WTC11 (cell line): Measurements from ENCODE around the gene ACBD4. TPM values are rescaled to one million over a fixed set of nuclear protein-coding genes. Genes with fewer than 3 reads are reported as not detected.

Source experiments
- ATAC-seq: fragments of 200-7000 bp; cut with Tn5 transposase; 2 replicates; pipeline ENCODE4 v1.10.0; 2021; ENCODE audit warnings: mild to moderate bottlenecking, moderate library complexity
- CTCF ChIA-PET: fragments of 300-600 bp; sonication (Branson Sonifier 250); formaldehyde crosslinking; loops from one replicate; lab custom pipeline; 2021; ENCODE audit warnings: antibody characterized with exemption; lab: Charles Lee
- POLR2A ChIA-PET: fragments of 350-600 bp; sonication (Branson Sonifier 250); formaldehyde crosslinking; loops from one replicate; lab custom pipeline; 2021; ENCODE audit warnings: antibody characterized with exemption; lab: Charles Lee
- DNase-seq: peaks from one replicate; pipeline ENCODE4 v3.0.0; 2021; ENCODE audit warnings: low spot score
- H3K27ac Mint-ChIP-seq: 2 replicates; pipeline ENCODE4 v1.8.0; 2021; ENCODE audit warnings: mixed read lengths
- H3K27me3 Mint-ChIP-seq: 2 replicates; pipeline ENCODE4 v1.8.0; 2021; ENCODE audit warnings: low read depth, mild to moderate bottlenecking, moderate library complexity, mixed read lengths
- H3K36me3 Mint-ChIP-seq: 2 replicates; pipeline ENCODE4 v1.8.0; 2021; ENCODE audit warnings: mixed read lengths
- H3K4me1 Mint-ChIP-seq: 2 replicates; pipeline ENCODE4 v1.8.0; 2022; ENCODE audit warnings: mixed read lengths
- H3K4me3 Mint-ChIP-seq: 2 replicates; pipeline ENCODE4 v1.8.0; 2021; ENCODE audit warnings: mild to moderate bottlenecking, moderate library complexity, mixed read lengths
- H3K9me3 Mint-ChIP-seq: 2 replicates; pipeline ENCODE4 v1.8.0; 2021; ENCODE audit warnings: mixed read lengths
- ATF2 ChIP-seq: sonication (generic); formaldehyde crosslinking; IDR thresholded peaks from 2 replicates; pipeline ENCODE4 v1.8.1; 2022; ENCODE audit warnings: low read depth, missing genetic modification reagents, borderline replicate concordance
- ELF4 ChIP-seq: sonication (generic); formaldehyde crosslinking; IDR thresholded peaks from 2 replicates; pipeline ENCODE4 v1.8.1; 2022; ENCODE audit warnings: low read depth, mild to moderate bottlenecking, moderate library complexity, missing genetic modification reagents
- ERG ChIP-seq: fragments of 250-450 bp; sonication (Bioruptor Pico); IDR thresholded peaks from 2 replicates; pipeline ENCODE4 v1.8.0; 2021; ENCODE audit warnings: mild to moderate bottlenecking
- ESRRA ChIP-seq: sonication (generic); formaldehyde crosslinking; IDR thresholded peaks from 2 replicates; pipeline ENCODE4 v1.8.1; 2022; ENCODE audit warnings: mild to moderate bottlenecking, missing genetic modification reagents, borderline replicate concordance
- GABPB1 ChIP-seq: sonication (generic); formaldehyde crosslinking; IDR thresholded peaks from 2 replicates; pipeline ENCODE4 v1.8.1; 2023; ENCODE audit warnings: mild to moderate bottlenecking, missing genetic modification reagents
- NFATC4 ChIP-seq: fragments of 250-450 bp; sonication (Bioruptor Pico); IDR thresholded peaks from 2 replicates; pipeline ENCODE4 v1.9.0; 2021; ENCODE audit warnings: mild to moderate bottlenecking
- NFE2L1 ChIP-seq: sonication (generic); formaldehyde crosslinking; IDR thresholded peaks from 2 replicates; pipeline ENCODE4 v1.8.1; 2023; ENCODE audit warnings: missing genetic modification reagents
- RELA ChIP-seq: sonication (generic); formaldehyde crosslinking; IDR thresholded peaks from 2 replicates; pipeline ENCODE4 v1.8.1; 2022; ENCODE audit warnings: missing genetic modification reagents, mild to moderate bottlenecking, borderline replicate concordance
- TEAD4 ChIP-seq: sonication (generic); formaldehyde crosslinking; IDR thresholded peaks from 2 replicates; pipeline ENCODE4 v1.8.0; 2022; ENCODE audit warnings: mild to moderate bottlenecking, missing genetic modification reagents
- TP53 ChIP-seq: sonication (generic); formaldehyde crosslinking; IDR thresholded peaks from 2 replicates; pipeline ENCODE4 v1.8.1; 2023; ENCODE audit warnings: mild to moderate bottlenecking, missing genetic modification reagents
- ZNF416 ChIP-seq: fragments of 250-450 bp; sonication (Bioruptor Pico); IDR thresholded peaks from 2 replicates; pipeline ENCODE4 v1.9.0; 2021; ENCODE audit warnings: mild to moderate bottlenecking, inconsistent platforms
- ZNF425 ChIP-seq: fragments of 250-450 bp; sonication (Bioruptor Pico); conservative IDR thresholded peaks from 2 replicates; pipeline ENCODE4 v1.9.0; 2021; ENCODE audit warnings: mild to moderate bottlenecking
- total RNA-seq: library from RNA; stranded (reverse); gene quantifications from 3 replicates; pipeline ENCODE4 v1.2.3, GENCODE V29; 2021
- TF ChIP-seq, protein P1 (sequence below): fragments of 250-450 bp; sonication (Bioruptor Pico); IDR thresholded peaks from 2 replicates; pipeline ENCODE4 v1.9.0; 2021; ENCODE audit warnings: moderate library complexity, mild to moderate bottlenecking, inconsistent platforms, borderline replicate concordance
- TF ChIP-seq, protein P2 (sequence below): fragments of 250-450 bp; sonication (Bioruptor Pico); IDR thresholded peaks from 2 replicates; pipeline ENCODE4 v1.9.0; 2021; ENCODE audit warnings: mild to moderate bottlenecking
- TF ChIP-seq, protein P3 (sequence below): sonication (generic); formaldehyde crosslinking; conservative IDR thresholded peaks from 2 replicates; pipeline ENCODE4 v1.8.1; 2023; ENCODE audit warnings: mild to moderate bottlenecking, low read depth, missing genetic modification reagents, moderate library complexity

Gene ACBD4
- total RNA-seq, 1 experiment from 2014 or later: 12.7 TPM

DNA sequence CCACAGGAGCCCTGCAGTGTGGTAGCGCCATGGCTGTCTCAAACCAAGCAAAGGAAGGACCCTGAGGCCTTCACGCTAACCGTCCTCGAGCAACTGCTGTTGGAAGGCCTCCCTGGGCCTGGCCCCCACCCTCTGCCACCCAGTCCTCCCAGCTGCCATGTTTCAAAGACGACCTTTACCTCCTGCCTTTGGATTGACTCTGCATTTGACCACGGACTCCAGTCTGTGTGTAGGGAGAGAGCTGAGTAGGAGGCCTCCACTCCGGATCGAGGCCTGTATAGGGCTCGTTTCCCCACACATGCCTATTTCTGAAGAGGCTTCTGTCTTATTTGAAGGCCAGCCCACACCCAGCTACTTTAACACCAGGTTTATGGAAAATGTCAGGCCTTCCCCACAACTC lies 27.4 kb upstream of the ACBD4 start (continued):
- TF ChIP-seq RELA: no peak
- TF ChIP-seq NFATC4 (CRISPR knock-in tag): no peak
- no peak for TF ChIP-seq GABPB1 (CRISPR knock-in tag)
- TF ChIP-seq ELF4 (CRISPR knock-in tag): no peak

DNA sequence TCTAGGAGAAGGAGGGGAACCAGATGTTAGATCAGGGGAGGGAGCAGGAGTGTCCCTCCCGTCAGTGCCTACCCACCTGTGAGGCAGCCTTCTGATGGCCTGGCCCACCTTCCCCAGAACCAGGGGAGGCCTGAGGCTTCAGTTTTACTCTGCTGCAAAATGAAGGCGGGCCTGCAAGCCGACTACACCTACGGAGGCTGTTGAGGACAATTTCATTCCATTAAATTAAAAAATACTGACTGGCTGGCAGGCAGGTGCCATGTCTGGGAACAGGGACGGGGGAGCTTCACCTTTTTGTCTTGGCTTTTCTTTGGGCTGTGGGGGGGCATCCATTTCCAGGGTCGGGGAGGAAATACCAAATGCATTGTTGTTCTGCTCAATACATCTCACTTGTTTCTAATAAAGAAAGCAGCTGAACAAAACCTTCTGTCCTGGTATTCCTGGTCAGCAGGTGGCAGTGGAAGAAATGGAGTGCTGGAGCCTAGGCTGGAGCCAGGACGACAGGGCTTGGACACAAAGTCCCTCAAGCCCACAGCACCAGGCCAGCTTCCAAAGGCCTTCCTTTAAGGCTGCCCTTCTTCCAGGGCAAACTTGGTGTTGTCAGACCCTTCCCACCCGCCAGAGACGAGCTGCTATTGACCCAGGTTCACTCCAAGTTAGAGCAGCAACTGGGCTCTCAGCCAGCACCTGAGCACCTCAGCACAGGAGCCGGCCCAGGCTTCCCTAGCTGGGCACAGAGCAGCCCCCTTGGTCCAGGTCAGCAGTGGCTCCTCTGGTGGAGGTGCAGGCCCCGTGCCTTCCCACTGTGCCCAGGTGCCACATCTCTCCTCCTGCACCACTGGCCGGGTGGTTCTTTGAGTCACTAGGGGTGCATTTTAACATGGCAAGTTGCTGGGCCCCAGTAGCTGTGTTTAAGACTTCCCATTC lies 26.6 kb upstream of the ACBD4 start:
- DNase-seq (no peak), ATAC-seq (no peak)
- TF ChIP-seq TP53 (CRISPR knock-in tag) (no peak), RELA (no peak), ERG (CRISPR knock-in tag) (no peak), TEAD4 (CRISPR knock-in tag) (no peak), ESRRA (CRISPR knock-in tag) (no peak), ATF2 (CRISPR knock-in tag) (no peak), GABPB1 (CRISPR knock-in tag) (no peak), ZNF425 (CRISPR knock-in tag) (no peak)
- TF ChIP-seq, protein P1, sequence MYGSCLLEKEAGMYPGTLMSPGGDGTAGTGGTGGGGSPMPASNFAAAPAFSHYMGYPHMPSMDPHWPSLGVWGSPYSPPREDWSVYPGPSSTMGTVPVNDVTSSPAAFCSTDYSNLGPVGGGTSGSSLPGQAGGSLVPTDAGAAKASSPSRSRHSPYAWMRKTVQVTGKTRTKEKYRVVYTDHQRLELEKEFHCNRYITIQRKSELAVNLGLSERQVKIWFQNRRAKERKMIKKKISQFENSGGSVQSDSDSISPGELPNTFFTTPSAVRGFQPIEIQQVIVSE: no peak
- TF ChIP-seq, protein P2, sequence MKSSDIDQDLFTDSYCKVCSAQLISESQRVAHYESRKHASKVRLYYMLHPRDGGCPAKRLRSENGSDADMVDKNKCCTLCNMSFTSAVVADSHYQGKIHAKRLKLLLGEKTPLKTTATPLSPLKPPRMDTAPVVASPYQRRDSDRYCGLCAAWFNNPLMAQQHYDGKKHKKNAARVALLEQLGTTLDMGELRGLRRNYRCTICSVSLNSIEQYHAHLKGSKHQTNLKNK (CRISPR knock-in tag): no peak
- CTCF ChIA-PET: interaction anchor here (1.1 to 3.4 kb wide), 5 partner anchors 10 to 46 kb away, joined by 5 to 26 read pairs (median 8); partner anchors contain the start of genes ACBD4 and PLCD3
- POLR2A ChIA-PET: interaction anchor here (0.6 kb wide), 1 partner anchor 10 kb away, joined by 3 read pairs; no protein-coding TSS in a partner anchor
- peaks cover 33% of the 10 kb centered on the region for H3K36me3 Mint-ChIP-seq
- no peaks in the 10 kb centered on the region for H3K4me1 Mint-ChIP-seq
- H3K9me3 Mint-ChIP-seq: no peaks in the 10 kb centered on the region
- no peaks in the 10 kb centered on the region for H3K27me3 Mint-ChIP-seq
- H3K27ac Mint-ChIP-seq: peak overlapping the region; percentile 65; the same call in 1 of the 2 replicates
- H3K4me3 Mint-ChIP-seq: no peak overlapping the region

DNA sequence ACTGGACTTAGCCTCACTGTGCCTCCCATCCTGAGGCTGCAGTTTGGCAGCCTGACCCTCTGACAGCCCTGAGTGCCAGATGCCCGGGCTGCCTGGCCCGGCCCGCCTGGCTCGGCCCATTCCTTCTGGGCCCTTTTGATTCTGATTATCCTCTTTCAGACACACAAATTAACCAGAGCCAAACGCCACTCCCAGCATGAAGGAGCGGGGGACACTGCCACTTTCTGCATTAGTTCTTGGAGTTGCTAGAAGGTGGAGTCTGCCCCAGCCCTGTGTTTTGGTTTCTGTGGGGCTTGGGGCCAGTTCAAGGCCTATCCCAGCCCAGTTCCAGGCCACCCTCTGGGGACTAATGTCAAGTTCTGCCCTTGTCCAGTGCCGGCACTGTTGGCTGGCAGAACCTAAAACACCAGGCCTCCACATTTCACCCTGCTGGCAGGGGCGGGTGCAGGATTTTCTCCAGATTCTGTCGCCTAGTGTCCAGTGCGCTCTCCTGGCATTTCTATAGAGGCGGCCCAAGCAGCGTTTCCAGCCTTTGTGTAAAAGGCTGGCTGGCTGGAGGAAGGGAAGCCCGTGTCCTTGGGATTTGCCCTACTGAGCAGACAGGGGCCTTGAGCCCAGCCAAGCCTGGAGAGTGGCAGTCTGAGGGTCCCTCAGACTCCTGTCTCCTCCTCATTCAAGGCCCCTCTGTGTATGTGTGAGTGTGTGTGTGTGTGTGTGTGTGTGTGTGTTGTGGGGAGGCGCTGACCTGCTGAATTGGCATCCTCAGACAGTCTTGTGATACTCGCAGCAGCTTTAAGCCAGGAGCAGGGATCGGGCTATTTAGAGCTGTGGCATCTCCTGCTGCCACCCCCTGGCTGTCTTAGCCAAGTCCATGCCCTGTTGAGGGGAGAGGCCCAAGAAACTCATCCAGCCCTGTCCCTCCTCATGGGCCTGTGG lies 24.5 kb upstream of the ACBD4 start:
- Mint-ChIP-seq H3K4me1 (peaks cover 8% of the 10 kb centered on the region), H3K36me3 (peaks cover 14% of the 10 kb centered on the region), H3K4me3 (no peak overlapping the region), H3K27ac (peak overlapping the region; percentile 63), H3K27me3 (no peaks in the 10 kb centered on the region), H3K9me3 (no peaks in the 10 kb centered on the region)
- ATAC-seq (0 out of 2 replicates have a peak, but pooled peaks have one; percentile 11), DNase-seq (no peak)
- ChIA-PET CTCF (interaction anchor here (1.5 to 3.4 kb wide), 4 partner anchors 12 to 89 kb away, joined by 7 to 25 read pairs (median 12); partner anchors contain the start of gene ACBD4), POLR2A (no interaction called here)
- TF ChIP-seq, protein P3, sequence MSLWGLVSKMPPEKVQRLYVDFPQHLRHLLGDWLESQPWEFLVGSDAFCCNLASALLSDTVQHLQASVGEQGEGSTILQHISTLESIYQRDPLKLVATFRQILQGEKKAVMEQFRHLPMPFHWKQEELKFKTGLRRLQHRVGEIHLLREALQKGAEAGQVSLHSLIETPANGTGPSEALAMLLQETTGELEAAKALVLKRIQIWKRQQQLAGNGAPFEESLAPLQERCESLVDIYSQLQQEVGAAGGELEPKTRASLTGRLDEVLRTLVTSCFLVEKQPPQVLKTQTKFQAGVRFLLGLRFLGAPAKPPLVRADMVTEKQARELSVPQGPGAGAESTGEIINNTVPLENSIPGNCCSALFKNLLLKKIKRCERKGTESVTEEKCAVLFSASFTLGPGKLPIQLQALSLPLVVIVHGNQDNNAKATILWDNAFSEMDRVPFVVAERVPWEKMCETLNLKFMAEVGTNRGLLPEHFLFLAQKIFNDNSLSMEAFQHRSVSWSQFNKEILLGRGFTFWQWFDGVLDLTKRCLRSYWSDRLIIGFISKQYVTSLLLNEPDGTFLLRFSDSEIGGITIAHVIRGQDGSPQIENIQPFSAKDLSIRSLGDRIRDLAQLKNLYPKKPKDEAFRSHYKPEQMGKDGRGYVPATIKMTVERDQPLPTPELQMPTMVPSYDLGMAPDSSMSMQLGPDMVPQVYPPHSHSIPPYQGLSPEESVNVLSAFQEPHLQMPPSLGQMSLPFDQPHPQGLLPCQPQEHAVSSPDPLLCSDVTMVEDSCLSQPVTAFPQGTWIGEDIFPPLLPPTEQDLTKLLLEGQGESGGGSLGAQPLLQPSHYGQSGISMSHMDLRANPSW: no peak
- TF ChIP-seq ZNF416 (no peak), ZNF425 (CRISPR knock-in tag) (no peak), NFE2L1 (no peak)
